GM18858 (cell line): ENCODE data around the gene CNGB1.
"Not testable (repeated sequence)": the region's sequence is repeated elsewhere in the genome, so short reads cannot be mapped to it uniquely, and the experiment has no call there.

Experiments used
- ATAC-seq: cut with Tn5 transposase; IDR thresholded peaks from one replicate; pipeline ENCODE4 v1.9.1; 2021; ENCODE audit not compliant: unreplicated experiment

The CNGB1 gene

DNA sequence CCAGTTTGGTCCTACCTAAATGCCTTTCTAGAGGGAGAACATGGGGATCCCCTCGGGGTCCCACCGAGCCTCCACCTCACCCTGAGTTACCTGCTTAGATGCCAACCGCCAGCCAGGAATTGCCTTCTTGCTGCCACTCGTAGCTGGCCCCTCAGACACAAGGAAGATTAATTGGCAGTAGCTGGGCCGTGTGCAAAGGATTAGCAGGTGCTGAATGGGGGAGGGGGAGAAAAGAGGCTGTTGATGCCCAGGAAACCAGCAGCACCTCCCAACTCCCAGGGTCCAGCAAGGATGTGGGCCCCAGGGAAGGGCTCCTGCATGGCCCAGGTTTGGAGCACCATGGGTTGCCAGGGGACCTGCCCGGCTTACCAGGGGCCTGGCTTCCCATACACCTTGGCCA lies at the start of gene CNGB1:
CNGB1 (minus strand) TSS at position 159 of the 400 bp plus-strand sequence. CDS start 3,842 bp downstream, outside the sequence.
- ATAC-seq: no peak

DNA sequence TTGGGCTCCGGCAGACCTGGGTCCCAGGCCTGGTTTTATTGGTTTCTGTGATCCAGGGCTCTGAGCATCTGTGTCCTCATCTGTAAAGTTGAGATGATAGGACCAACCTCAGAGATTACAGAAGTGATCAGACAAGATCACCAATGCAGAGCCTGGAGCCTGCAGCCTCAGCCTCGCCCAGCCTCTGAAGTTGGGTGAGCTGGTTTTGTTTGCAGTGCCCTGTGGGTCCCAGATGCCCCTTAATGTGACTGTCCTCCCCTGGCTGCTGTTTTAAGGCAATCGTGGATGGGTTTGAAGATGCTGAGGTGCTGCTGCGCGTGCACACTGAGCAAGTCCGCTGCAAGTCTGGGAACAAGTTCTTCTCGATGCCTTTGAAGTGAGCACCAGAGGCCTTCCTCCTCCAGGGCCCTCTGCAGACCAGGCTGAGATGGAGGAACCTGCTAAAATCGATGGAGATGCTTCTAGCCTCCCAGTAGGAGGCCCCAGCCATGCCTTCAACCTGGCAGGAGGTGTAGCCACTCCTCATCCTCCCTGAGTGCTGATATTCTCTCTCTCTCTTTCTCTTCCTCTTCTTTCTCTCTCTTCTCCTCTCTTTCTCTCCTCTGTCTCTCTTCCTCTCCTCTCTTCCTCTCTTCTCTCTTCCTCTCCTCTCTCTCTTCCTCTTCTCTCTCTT lies 49.1 kb upstream of the CNGB1 start:
- ATAC-seq: no peak

- ATAC-seq: no peak
Observed at GRCh38 chr16:58018803-58019202, 47.9 kb upstream of the CNGB1 start.

DNA sequence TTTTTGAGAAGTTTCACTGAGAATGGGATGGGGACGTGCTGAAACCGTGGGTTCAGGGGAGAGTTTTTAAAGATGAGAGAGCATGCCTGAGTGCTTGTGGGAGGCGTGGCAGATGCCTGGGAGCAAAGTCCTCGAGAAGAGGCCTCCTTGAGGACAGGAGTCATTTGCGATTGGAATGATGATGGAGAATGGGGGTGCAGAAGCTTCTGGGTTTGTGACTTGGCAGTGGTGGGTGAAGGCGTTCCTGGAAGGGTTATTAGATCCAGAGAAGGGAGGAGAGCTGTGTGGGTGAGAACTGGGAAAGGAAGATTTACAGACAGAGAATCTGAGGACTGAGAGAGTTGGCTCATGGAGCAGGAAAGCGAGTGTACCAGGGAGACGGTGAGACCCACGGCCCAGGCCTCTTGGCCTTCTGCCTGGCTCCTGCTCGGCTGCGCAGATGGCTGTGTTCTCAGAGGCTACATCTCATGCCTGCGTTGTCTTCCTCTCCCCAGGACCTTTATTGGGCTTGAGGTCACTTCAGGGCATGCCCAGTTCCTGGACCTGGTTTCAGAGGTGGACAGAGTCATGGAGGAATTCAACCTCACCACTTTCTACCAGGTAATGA lies 46.0 kb upstream of the CNGB1 start:
- ATAC-seq: no peak

- ATAC-seq: no peak
Observed at GRCh38 chr16:58013201-58013956, 42.5 kb upstream of the CNGB1 start.

GRCh38 chr16:58012481-58012880 lies 41.6 kb upstream of the CNGB1 start:
- no peak for ATAC-seq

GRCh38 chr16:58011652-58012051 lies 40.7 kb upstream of the CNGB1 start:
- ATAC-seq: no peak

DNA sequence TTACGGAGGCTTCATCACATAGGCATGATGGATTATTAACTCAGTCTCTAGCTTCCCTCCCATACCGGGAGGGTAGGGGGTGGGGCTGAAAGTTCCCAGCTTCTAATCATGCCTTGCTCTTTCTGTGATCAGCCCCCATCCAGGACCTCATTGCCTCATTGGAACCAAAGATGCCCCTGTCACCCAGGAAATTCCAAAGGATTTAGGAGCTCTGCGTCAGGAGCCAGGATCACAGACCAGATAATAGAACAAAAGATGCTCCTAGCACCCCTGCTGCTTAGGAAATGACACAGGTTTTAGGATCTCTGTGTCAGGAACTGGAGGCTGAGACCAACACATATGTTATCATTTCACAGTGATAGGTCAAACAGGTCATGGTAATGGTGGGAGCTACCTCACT lies 40.0 kb upstream of the CNGB1 start:
- no peak for ATAC-seq

- ATAC-seq: no peak
Observed at GRCh38 chr16:58009856-58010416, 39.0 kb upstream of the CNGB1 start.

GRCh38 chr16:58004736-58005135 lies 33.8 kb upstream of the CNGB1 start:
- not testable (repeated sequence) for ATAC-seq

DNA sequence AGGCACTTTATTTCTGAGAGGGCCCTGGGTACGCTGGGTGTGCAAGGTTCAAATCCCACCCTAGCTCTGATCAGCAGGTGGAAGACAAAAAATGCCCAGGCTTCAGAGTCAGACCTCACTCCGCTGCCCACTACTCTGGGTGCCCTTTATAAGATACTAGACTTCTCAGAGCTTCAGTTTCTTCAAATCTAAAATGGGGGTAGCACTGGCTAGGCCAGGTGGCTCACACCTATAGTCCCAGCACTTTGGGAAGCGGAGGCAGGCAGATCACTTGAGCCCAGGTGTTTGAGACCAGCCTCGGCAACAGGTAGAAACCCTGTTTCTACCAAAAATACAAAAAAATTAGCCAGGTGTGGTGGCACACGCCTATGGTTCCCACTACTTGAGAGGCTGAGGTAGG lies 32.0 kb upstream of the CNGB1 start:
- ATAC-seq: no peak

GRCh38 chr16:58002416-58002800 lies 31.5 kb upstream of the CNGB1 start:
- ATAC-seq: no peak

GRCh38 chr16:58001781-58002415 lies 31.0 kb upstream of the CNGB1 start:
- ATAC-seq: no peak

DNA sequence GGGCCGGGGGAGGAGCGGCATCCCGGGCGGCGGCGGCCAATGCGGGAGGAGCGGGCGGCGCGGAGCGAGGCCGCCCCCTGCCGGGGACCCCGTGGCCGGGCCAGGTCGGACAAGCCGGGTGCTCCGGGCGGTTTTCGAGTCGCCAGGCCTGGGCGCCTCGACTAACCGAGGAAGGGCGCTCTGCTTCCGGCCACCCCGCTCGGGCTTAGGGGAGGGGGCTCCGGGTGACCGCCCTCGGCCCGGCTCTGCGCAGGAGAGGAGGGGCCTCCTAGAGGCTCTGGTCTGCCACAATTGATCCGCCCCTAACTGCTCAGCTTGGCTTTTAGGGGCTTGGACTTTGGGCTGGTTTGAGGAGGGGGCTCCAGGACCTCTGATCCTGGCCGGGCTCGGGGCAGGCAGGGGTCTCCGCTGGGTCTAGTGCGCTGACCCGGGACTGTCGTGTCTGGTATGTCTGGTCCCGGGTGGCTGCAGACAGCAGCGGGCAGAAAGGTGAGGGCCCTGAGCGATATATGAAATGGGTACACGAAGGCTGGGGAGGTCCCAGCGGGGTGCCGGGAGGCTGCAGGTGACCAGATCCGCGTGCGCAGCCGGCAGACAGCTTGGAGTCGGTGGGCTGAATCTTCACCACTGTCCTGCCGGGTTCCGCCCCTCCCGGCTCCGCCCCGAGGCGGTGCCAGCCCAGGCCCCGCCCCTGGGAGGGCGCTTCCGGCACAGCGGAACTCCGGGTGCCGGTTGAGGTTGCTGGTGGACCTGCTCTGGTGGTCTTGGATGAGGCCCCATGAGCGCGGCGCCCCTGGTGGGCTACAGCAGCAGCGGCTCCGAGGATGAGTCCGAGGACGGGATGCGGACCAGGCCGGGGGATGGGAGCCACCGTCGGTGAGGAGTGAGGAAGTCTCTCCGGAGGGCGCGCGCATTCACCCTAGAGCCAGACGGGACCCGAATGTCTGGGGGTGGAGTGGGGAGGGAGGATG lies 30.1 kb upstream of the CNGB1 start, which contains the start of gene USB1:
USB1 (plus strand) TSS at position 702 of the 971 bp plus-strand sequence; CDS start at position 779, 77 bp downstream.
- ATAC-seq: peak; percentile 69

GRCh38 chr16:57999971-58000705 lies 29.2 kb upstream of the CNGB1 start, which contains the start of gene ZNF319:
Gene ZNF319, minus strand, starts transcription at chr16:58000672. Its CDS starts 2,407 bp downstream, at chr16:57998265.
- ATAC-seq: peak; percentile 17

GRCh38 chr16:57999366-57999970 lies 28.5 kb upstream of the CNGB1 start:
- no peak for ATAC-seq

DNA sequence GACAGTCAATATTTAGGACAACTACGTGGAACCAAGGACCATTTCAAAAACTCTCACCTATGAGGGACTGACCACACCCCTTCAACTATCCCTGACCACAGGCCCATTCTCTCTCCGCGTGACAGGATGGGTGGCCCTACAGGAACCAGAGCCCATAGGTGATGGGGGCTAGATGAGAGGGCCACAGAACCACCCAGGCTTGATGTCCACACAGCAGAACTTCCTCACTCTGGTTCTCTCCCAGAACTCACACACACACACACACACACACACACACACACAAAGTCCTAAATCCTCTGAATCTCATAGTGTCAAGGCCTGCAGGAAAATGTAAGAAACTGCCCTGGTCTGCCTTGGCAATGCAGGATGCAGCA lies 28.1 kb upstream of the CNGB1 start:
- no peak for ATAC-seq

DNA sequence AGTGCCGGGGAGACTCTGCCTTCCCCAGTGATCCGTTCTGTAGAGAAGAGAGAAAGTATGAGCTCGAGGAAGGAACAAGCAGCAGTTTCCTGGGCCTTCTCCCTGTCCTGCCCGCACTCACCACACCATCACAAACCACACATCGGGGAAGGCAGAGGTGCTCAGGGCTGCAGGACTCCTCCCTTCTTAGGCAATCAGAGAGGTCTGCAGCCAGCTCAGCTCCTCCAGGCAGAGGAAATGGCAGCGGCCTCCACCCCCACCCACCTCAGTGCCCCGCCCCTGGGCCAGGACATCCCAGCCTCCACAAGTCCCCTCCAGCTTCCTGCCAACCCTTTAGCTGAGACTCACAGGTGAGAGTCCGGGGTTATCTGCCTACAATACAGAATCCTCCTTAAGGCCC lies 27.6 kb upstream of the CNGB1 start:
- ATAC-seq: no peak
